GM12892 (cell line): ENCODE data around the gene GYS2.

ENCODE experiments used
- POLR2A ChIP-seq: IDR thresholded peaks from 2 replicates; pipeline ENCODE4 v1.6.1; 2011; ENCODE audit warnings: low read depth, low read length, control low read depth
- TAF1 ChIP-seq: IDR thresholded peaks from 2 replicates; pipeline ENCODE4 v1.6.1; 2011; ENCODE audit warnings: low read depth, mild to moderate bottlenecking, control low read depth, low read length, borderline replicate concordance

DNA sequence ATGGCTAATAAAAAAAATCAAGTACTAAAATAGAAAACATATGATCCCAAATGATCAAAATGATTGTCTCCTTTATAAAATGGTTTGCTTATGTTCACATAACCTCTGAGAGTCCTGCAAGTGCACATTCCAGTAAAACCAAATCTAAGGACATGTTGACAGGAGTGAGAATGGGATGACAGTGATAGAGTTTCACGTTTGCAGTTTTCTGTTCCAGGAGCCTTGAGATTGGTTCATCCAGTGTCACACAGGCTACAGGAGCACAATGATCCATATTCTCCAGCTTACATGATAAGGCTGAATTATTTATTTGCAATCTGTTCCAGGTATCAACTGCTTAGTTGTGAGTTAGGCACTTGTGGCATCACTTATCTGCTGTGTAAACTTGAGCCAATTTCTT is 1.5 kb upstream of the GYS2 start:
- no peak for TF ChIP-seq POLR2A
- TF ChIP-seq TAF1, result no peak
